GM18526 (cell line): ENCODE measurements around the gene ATG14.

ENCODE experiments used
- POLR2A ChIP-seq: IDR thresholded peaks from 3 replicates; pipeline ENCODE4 v1.6.1; 2011; ENCODE audit not compliant: insufficient read length; ENCODE audit errors: extremely low read depth

Gene ATG14

GRCh38 chr14:55350461-55350860 is 61.2 kb downstream of the ATG14 start:
- TF ChIP-seq POLR2A, result no peak

- no peak for TF ChIP-seq POLR2A
Observed at GRCh38 chr14:55349565-55349964, 62.1 kb downstream of the ATG14 start.

- TF ChIP-seq POLR2A, result no peak
Observed at GRCh38 chr14:55348766-55349453, 62.7 kb downstream of the ATG14 start.

- no peak for TF ChIP-seq POLR2A
Observed at GRCh38 chr14:55347748-55348147, 63.9 kb downstream of the ATG14 start.

- no peak for TF ChIP-seq POLR2A
Observed at GRCh38 chr14:55347040-55347439, 64.6 kb downstream of the ATG14 start.

GRCh38 chr14:55341781-55342180 is 69.8 kb downstream of the ATG14 start:
- no peak for TF ChIP-seq POLR2A

- TF ChIP-seq POLR2A, result no peak
Observed at GRCh38 chr14:55340482-55340881, 71.1 kb downstream of the ATG14 start.

- TF ChIP-seq POLR2A, result no peak
Observed at GRCh38 chr14:55339770-55340169, 71.9 kb downstream of the ATG14 start.

- no peak for TF ChIP-seq POLR2A
Observed at GRCh38 chr14:55336691-55337090, 74.9 kb downstream of the ATG14 start.

- no peak for TF ChIP-seq POLR2A
Observed at GRCh38 chr14:55336162-55336561, 75.5 kb downstream of the ATG14 start.

- TF ChIP-seq POLR2A, result no peak
Observed at GRCh38 chr14:55333711-55334485, 77.7 kb downstream of the ATG14 start.

- no peak for TF ChIP-seq POLR2A
Observed at GRCh38 chr14:55332654-55333570, 78.7 kb downstream of the ATG14 start.

GRCh38 chr14:55329999-55330710 is 81.5 kb downstream of the ATG14 start:
- no peak for TF ChIP-seq POLR2A

- no peak for TF ChIP-seq POLR2A
Observed at GRCh38 chr14:55328317-55328716, 83.3 kb downstream of the ATG14 start.

- TF ChIP-seq POLR2A, result no peak
Observed at GRCh38 chr14:55327179-55327578, 84.5 kb downstream of the ATG14 start.
